HFF-Myc (cell line): Measurements from ENCODE around the gene ACCSL.

ENCODE experiments used
- DNase-seq: peaks from one replicate; pipeline ENCODE4 v3.0.0-alpha.2; 2011; ENCODE audit warnings: low read depth; ENCODE audit errors: extremely low read depth
- H3K4me3 ChIP-seq: replicated peaks from 2 replicates; pipeline ENCODE4 v1.5.1; 2011; ENCODE audit warnings: low read depth, mild to moderate bottlenecking, control low read depth, low read length
- TF ChIP-seq, protein P1 (sequence below): IDR thresholded peaks from 2 replicates; pipeline ENCODE4 v1.5.1; 2012; ENCODE audit warnings: mild to moderate bottlenecking, low read depth, low read length, control low read depth; ENCODE audit errors: missing control alignments

Gene ACCSL

GRCh38 chr11:44017443-44018126, 30.2 kb upstream of the ACCSL start:
- DNase-seq, result no peak
- TF ChIP-seq, protein P1, sequence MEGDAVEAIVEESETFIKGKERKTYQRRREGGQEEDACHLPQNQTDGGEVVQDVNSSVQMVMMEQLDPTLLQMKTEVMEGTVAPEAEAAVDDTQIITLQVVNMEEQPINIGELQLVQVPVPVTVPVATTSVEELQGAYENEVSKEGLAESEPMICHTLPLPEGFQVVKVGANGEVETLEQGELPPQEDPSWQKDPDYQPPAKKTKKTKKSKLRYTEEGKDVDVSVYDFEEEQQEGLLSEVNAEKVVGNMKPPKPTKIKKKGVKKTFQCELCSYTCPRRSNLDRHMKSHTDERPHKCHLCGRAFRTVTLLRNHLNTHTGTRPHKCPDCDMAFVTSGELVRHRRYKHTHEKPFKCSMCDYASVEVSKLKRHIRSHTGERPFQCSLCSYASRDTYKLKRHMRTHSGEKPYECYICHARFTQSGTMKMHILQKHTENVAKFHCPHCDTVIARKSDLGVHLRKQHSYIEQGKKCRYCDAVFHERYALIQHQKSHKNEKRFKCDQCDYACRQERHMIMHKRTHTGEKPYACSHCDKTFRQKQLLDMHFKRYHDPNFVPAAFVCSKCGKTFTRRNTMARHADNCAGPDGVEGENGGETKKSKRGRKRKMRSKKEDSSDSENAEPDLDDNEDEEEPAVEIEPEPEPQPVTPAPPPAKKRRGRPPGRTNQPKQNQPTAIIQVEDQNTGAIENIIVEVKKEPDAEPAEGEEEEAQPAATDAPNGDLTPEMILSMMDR, result no peak
- no peak overlapping the region for H3K4me3 ChIP-seq

GRCh38 chr11:44018127-44018521, 29.7 kb upstream of the ACCSL start:
- no peak for DNase-seq
- TF ChIP-seq, protein P1, result no peak
- no peak overlapping the region for H3K4me3 ChIP-seq

DNA sequence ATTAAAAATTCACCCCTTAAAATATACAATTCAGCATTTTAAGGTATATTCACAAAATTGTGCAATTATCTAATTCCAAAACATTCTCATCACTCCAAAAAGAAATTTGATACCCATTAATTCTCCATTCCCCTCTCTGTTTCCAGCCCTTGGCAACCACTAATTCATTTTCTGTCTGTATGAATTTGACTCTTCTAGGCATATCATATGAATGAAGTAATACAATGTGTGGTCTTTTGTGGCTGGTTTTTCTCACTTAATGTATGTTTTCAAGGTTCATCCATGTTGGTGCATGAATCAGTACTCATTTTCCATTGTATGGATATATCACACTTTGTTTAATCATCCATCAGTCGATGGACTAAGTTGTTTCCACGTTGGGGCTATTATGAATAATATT, 29.0 kb upstream of the ACCSL start:
- no peak overlapping the region for H3K4me3 ChIP-seq
- DNase-seq, result no peak
- TF ChIP-seq, protein P1, result no peak

GRCh38 chr11:44024977-44025376, 22.8 kb upstream of the ACCSL start:
- TF ChIP-seq, protein P1, result no peak
- no peak overlapping the region for H3K4me3 ChIP-seq
- no peak for DNase-seq

DNA sequence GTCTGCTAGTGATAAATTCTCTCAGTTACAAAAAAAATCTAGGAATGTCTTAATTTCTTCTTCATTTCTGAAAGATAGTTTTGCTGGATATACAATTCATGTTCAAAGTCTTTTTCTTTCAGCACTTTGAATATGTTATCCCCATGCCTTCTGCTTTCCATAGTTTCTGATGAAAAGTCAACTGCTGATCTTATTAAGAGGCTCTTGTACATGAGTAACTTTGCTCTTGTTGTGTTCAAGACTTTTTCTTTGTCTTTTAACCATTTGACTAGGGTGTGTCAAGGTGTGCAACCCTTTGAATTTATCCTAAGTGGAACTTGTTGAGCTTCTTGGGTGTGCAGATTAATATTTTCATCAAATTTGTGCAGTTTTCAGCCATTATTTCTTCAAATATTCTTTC, 22.1 kb upstream of the ACCSL start:
- TF ChIP-seq, protein P1, result no peak
- no peak overlapping the region for H3K4me3 ChIP-seq
- no peak for DNase-seq

DNA sequence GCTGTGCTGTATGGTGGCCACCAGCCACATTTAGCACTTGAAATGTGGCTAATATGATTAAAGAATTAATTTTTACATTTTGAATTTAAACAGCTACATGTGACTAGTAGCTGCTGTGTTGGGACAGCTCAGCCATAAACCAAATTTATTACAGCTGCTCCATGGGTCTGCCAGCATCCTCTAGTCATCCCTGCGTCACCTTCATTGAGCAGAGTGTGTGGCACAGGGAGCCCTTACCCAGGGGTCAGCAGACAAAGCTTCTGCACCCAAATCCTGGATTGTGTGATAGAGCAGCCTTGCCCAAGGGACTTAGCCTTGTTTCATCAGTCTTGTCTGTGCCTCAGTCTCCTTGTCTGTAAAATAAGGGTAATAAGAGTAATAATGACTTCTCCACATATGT, 19.4 kb upstream of the ACCSL start:
- no peak for DNase-seq
- TF ChIP-seq, protein P1, result no peak
- H3K4me3 ChIP-seq, result no peak overlapping the region
